Measurements from ENCODE around the gene ZPBP.
"Not testable (repeated sequence)": the region's sequence is repeated elsewhere in the genome, so short reads cannot be mapped to it uniquely, and the experiment has no call there.

Gene ZPBP

GRCh38 chr7:50092579-50093491 is at the start of gene ZPBP:
TSS of gene ZPBP (minus strand) at chr7:50093246. CDS start at chr7:50093194, 52 bp downstream.
- DNase-seq = peak; percentile 35

- DNase-seq = no peak
These were observed 49.5 kb upstream of the ZPBP start for GRCh38 chr7:50142425-50143017.

GRCh38 chr7:50141854-50142253 is 48.8 kb upstream of the ZPBP start:
- DNase-seq = no peak

GRCh38 chr7:50141131-50141530 is 48.1 kb upstream of the ZPBP start:
- DNase-seq = no peak

GRCh38 chr7:50140688-50141087 is 47.6 kb upstream of the ZPBP start:
- no peak for DNase-seq

- no peak for DNase-seq
These were observed 45.1 kb upstream of the ZPBP start for GRCh38 chr7:50138101-50138500.

GRCh38 chr7:50125766-50126165 is 32.7 kb upstream of the ZPBP start:
- DNase-seq = no peak

- no peak for DNase-seq
These were observed 28.2 kb upstream of the ZPBP start for GRCh38 chr7:50121286-50121685.

- DNase-seq = peak; percentile 18
These were observed 27.0 kb upstream of the ZPBP start for GRCh38 chr7:50119815-50120637.

- no peak for DNase-seq
These were observed 19.2 kb upstream of the ZPBP start for GRCh38 chr7:50112250-50112649.

- DNase-seq = no peak
These were observed 8.8 kb upstream of the ZPBP start for GRCh38 chr7:50101873-50102272.

- no peak for DNase-seq
These were observed 2.6 kb upstream of the ZPBP start for GRCh38 chr7:50095634-50096033.

GRCh38 chr7:50088463-50089129 is 4.5 kb downstream of the ZPBP start:
- DNase-seq = no peak

- no peak for DNase-seq
These were observed 7.7 kb downstream of the ZPBP start for GRCh38 chr7:50085344-50085743.

GRCh38 chr7:50073093-50073492 is 20.0 kb downstream of the ZPBP start:
- DNase-seq = no peak

- peak; percentile 12 for DNase-seq
These were observed 23.4 kb downstream of the ZPBP start for GRCh38 chr7:50069613-50070012.

GRCh38 chr7:50068850-50069551 is 24.0 kb downstream of the ZPBP start:
- no peak for DNase-seq

GRCh38 chr7:50068026-50068425 is 25.0 kb downstream of the ZPBP start:
- DNase-seq = peak; percentile 18

GRCh38 chr7:50062951-50063350 is 30.1 kb downstream of the ZPBP start:
- no peak for DNase-seq

- DNase-seq = no peak
These were observed 36.9 kb downstream of the ZPBP start for GRCh38 chr7:50056131-50056530.

GRCh38 chr7:50047716-50048115 is 45.3 kb downstream of the ZPBP start:
- DNase-seq = no peak

- not testable (repeated sequence) for DNase-seq
These were observed 51.9 kb downstream of the ZPBP start for GRCh38 chr7:50041165-50041564.
